AG04450 (cell line): ENCODE data around the gene FLNB. TPM values are rescaled to one million over a fixed set of nuclear protein-coding genes. Genes with fewer than 3 reads are reported as not detected.

ENCODE experiments used
- CTCF ChIA-PET: fragments of 300-600, 350-600 bp; formaldehyde crosslinking; extraction: SDS; loops from one replicate; lab custom pipeline; 2022; ENCODE audit warnings: antibody characterized with exemption, inconsistent platforms; lab: Charles Lee
- POLR2A ChIA-PET: fragments of 350-600 bp; formaldehyde crosslinking; extraction: SDS; loops from one replicate; lab custom pipeline; 2021; ENCODE audit warnings: antibody characterized with exemption, inconsistent platforms; lab: Yijun Ruan, JAX
- DNase-seq: peaks from one replicate; pipeline ENCODE4 v3.0.0-alpha.2; 2011; ENCODE audit warnings: low read depth, low spot score
- H3K27ac ChIP-seq: one replicate; pipeline ENCODE4 v1.5.1; 2012; ENCODE audit warnings: low read depth, low read length, control low read depth
- H3K27me3 ChIP-seq: one replicate; pipeline ENCODE4 v1.6.0; 2012; ENCODE audit warnings: low read length; ENCODE audit not compliant: control insufficient read depth, insufficient read depth
- H3K4me3 ChIP-seq: 2 replicates; pipeline ENCODE4 v1.5.1; 2011; ENCODE audit warnings: mild to moderate bottlenecking, low read depth, low read length, control low read depth
- H3K9me3 ChIP-seq: 2 replicates; pipeline ENCODE4 v1.5.1; 2012; ENCODE audit warnings: low read length; ENCODE audit not compliant: control insufficient read depth, insufficient read depth
- CTCF ChIP-seq: IDR thresholded peaks from 2 replicates; pipeline ENCODE4 v1.5.1; 2011; ENCODE audit warnings: low read depth, low read length, control low read depth, inconsistent platforms
- polyA plus RNA-seq: library from polyadenylated mRNA; depleted of rRNA; stranded (reverse); fragments of >200 nt; gene quantifications from 2 replicates; pipeline ENCODE4 v1.2.3, GENCODE V29; 2011

Gene FLNB
- polyA plus RNA-seq, 1 experiment = 89.6 TPM

- no peak for TF ChIP-seq CTCF
- peaks cover 10% of the 10 kb centered on the region; the same call in 1 of the 2 replicates for H3K9me3 ChIP-seq
- no peak overlapping the region for H3K27ac ChIP-seq
- ChIA-PET CTCF (interaction anchor here (1.0 to 1.5 kb wide), 3 partner anchors 15 to 157 kb away, joined by 3 to 6 read pairs (median 4); no protein-coding TSS in a partner anchor), POLR2A (interaction anchor here (0.5 to 1.5 kb wide), 4 partner anchors 14 to 235 kb away, joined by 3 to 5 read pairs (median 4); no protein-coding TSS in a partner anchor)
- no peak for DNase-seq
- no peaks in the 10 kb centered on the region for H3K27me3 ChIP-seq
- peak overlapping the region; percentile 100 for H3K4me3 ChIP-seq
These were observed 2.3 kb downstream of the FLNB start for GRCh38 chr3:58010562-58010961.

GRCh38 chr3:58011580-58011979 lies 3.4 kb downstream of the FLNB start:
- CTCF ChIA-PET = interaction anchor here (0.7 to 1.5 kb wide), 5 partner anchors 14 to 805 kb away, joined by 3 to 6 read pairs (median 4); no protein-coding TSS in a partner anchor

GRCh38 chr3:58012302-58012701 lies 4.1 kb downstream of the FLNB start:
- peaks cover 10% of the 10 kb centered on the region; the same call in 1 of the 2 replicates for H3K9me3 ChIP-seq
- POLR2A ChIA-PET = interaction anchor here (0.7 to 1.9 kb wide), 2 partner anchors 11 to 40 kb away, joined by 4 to 12 read pairs; no protein-coding TSS in a partner anchor
- H3K4me3 ChIP-seq = no peak overlapping the region
- no peaks in the 10 kb centered on the region for H3K27me3 ChIP-seq
- TF ChIP-seq CTCF = no peak
- CTCF ChIA-PET = interaction anchor here (0.9 to 1.4 kb wide), 2 partner anchors 50 to 615 kb away, joined by 4 read pairs; no protein-coding TSS in a partner anchor
- no peak for DNase-seq
- no peak overlapping the region for H3K27ac ChIP-seq

More at GRCh38 chr3:58011580-58011979, 3.4 kb downstream of the FLNB start:
- Histone ChIP-seq H3K27me3 (no peaks in the 10 kb centered on the region), H3K27ac (no peak overlapping the region), H3K9me3 (peaks cover 10% of the 10 kb centered on the region; the same call in 1 of the 2 replicates), H3K4me3 (no peak overlapping the region; the same call in 1 of the 2 replicates)
- no peak for DNase-seq
- POLR2A ChIA-PET = interaction anchor here (0.7 to 1.5 kb wide), 2 partner anchors 11 to 48 kb away, joined by 3 to 12 read pairs; no protein-coding TSS in a partner anchor
- no peak for TF ChIP-seq CTCF

- Histone ChIP-seq H3K27ac (peak overlapping the region; percentile 21), H3K27me3 (no peaks in the 10 kb centered on the region), H3K4me3 (no peak overlapping the region), H3K9me3 (peaks cover 10% of the 10 kb centered on the region; the same call in 1 of the 2 replicates)
- POLR2A ChIA-PET = interaction anchor here (1.9 to 2.4 kb wide), 2 partner anchors 39 to 46 kb away, joined by 4 to 16 read pairs; no protein-coding TSS in a partner anchor
- no peak for DNase-seq
- CTCF ChIA-PET = interaction anchor here (0.9 to 2.0 kb wide), 3 partner anchors 122 to 616 kb away, joined by 4 to 7 read pairs (median 4); no protein-coding TSS in a partner anchor
- no peak for TF ChIP-seq CTCF
These were observed 4.9 kb downstream of the FLNB start for GRCh38 chr3:58013099-58013498.
